SK-N-MC (cell line): ENCODE data around the gene SFN.

ENCODE experiments used
- EZH2 ChIP-seq: fragments of 200-600 bp; sonication (generic); IDR thresholded peaks from one replicate; pipeline ENCODE4 v1.6.1; 2017; ENCODE audit warnings: antibody characterized with exemption
- FOXP2 ChIP-seq: optimal IDR thresholded peaks from 2 replicates; pipeline ENCODE3; 2011; ENCODE audit warnings: mild to moderate bottlenecking, moderate library complexity; ENCODE audit not compliant: insufficient read depth; ENCODE audit errors: extremely low read length, control extremely low read depth
- POLR2AphosphoS5 ChIP-seq: IDR thresholded peaks from 2 replicates; pipeline ENCODE4 v1.6.1; 2012; ENCODE audit warnings: mild to moderate bottlenecking, low read depth, low read length, borderline replicate concordance

DNA sequence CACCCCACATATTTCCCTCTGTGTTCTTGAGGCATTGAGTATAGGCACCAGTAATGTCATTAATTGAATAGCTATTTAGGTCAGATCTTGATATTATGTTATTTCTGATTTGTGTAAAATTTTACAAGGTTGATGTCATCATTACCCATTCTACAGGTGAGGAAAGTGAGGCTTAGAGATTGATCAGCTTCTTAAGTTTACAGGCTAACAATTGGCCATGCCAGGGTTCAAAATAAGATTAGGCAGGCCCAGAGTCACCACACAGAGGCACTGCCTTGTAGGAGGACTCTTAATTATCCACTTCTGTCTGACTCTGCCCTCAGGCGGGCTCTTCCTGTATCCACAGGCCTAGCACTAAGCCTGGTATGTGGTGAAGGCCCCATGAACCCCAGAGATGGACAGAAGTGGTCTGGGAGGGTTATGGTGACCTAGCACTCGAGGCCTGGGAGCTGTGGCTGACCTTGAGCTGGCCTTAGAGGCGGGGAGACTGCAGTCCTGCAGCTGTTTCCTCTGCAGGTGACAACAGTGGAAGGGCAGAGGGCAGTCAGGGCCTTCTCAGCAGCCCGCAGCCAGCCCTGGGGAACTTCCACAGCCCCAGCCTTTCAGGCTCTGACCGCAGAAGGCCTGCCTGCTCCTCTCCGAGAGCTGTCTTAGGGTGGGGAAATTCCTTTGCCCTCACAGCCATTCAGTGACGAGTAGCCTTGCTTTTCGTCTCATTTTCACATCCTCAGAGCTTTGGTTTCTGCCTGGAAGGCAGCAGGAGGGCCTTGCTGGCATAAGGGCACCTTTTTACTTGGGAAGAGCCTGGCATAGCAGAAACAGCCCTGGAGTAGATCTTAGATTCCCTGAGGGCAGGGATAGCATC is 24.2 kb upstream of the SFN start:
- TF ChIP-seq EZH2, result no peak
- TF ChIP-seq POLR2AphosphoS5, result no peak
- TF ChIP-seq FOXP2, result no peak
